Stimulated activated naive CD8-positive, alpha-beta T cell treated with anti-CD3 and anti-CD28 coated beads, Interleukin-15, Interleukin-2, amounts not matched to agents 100 ng/mL and 50 ng/mL, for 24 hours (primary cell): ENCODE results near the gene RNMT.
"Not testable (repeated sequence)": the region's sequence is repeated elsewhere in the genome, so short reads cannot be mapped to it uniquely, and the experiment has no call there.

Source experiments
- H3K27ac Mint-ChIP-seq: one replicate; pipeline ENCODE4 v1.8.0; 2021; ENCODE audit warnings: mild to moderate bottlenecking, mixed read lengths
- H3K27me3 Mint-ChIP-seq: one replicate; pipeline ENCODE4 v1.8.0; 2021; ENCODE audit warnings: mixed read lengths
- H3K36me3 Mint-ChIP-seq: one replicate; pipeline ENCODE4 v1.8.0; 2021; ENCODE audit warnings: low read depth, mixed read lengths
- H3K4me1 Mint-ChIP-seq: one replicate; pipeline ENCODE4 v1.8.0; 2021; ENCODE audit warnings: low read depth, mixed read lengths
- H3K4me3 Mint-ChIP-seq: one replicate; pipeline ENCODE4 v1.8.0; 2021; ENCODE audit warnings: mild to moderate bottlenecking, mixed read lengths
- H3K9me3 Mint-ChIP-seq: one replicate; pipeline ENCODE4 v1.8.0; 2021; ENCODE audit warnings: mixed read lengths

RNMT gene

GRCh38 chr18:13715330-13715729 lies 11.1 kb upstream of the RNMT start:
- no peak overlapping the region for H3K27ac Mint-ChIP-seq
- peaks cover 5% of the 10 kb centered on the region for H3K9me3 Mint-ChIP-seq
- no peaks in the 10 kb centered on the region for H3K27me3 Mint-ChIP-seq
- peaks cover 38% of the 10 kb centered on the region for H3K36me3 Mint-ChIP-seq
- no peak overlapping the region for H3K4me3 Mint-ChIP-seq
- peaks cover 27% of the 10 kb centered on the region for H3K4me1 Mint-ChIP-seq

DNA sequence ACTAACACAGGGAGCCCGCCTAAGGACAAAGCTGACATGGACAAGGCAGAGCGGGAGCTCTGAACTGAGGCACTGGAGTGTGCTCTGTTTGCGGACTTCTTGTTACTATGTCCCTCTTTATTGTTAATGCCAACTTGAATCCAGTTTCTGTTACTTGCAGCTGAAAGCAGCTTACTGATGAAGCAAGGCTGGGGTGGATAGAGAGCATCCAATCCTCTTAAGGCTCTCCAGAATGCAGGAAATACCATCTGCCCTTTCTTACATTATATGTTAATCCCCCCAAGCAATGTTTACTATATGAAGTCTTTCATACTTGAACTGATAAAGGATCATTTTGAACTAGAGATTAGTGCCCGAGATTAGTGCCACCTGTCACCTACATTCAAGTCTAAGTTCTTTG lies 9.6 kb upstream of the RNMT start:
- no peaks in the 10 kb centered on the region for H3K9me3 Mint-ChIP-seq
- H3K36me3 Mint-ChIP-seq, result peaks cover 34% of the 10 kb centered on the region
- peaks cover 21% of the 10 kb centered on the region for H3K4me1 Mint-ChIP-seq
- no peaks in the 10 kb centered on the region for H3K27me3 Mint-ChIP-seq
- H3K27ac Mint-ChIP-seq, result no peak overlapping the region
- no peak overlapping the region for H3K4me3 Mint-ChIP-seq

DNA sequence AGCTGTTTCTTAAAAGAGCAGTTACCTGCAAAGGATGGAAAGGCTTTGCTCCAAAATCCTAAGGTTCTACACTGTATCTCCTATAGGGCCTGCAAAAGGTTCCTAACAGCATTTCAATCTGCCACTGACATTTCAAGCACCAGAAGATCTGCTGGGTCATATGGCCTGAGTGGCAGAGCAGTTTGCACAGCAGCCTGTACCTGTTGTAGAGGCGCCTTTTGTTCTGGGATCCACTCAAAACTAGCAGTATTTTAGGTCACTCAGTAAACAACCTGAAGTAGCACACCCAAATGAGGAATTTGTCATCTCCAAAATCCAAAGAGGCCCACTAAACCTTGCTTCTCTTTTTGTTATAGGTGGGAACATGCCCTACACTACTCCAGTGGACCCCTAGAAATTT lies 6.3 kb upstream of the RNMT start:
- no peaks in the 10 kb centered on the region for H3K9me3 Mint-ChIP-seq
- no peak overlapping the region for H3K27ac Mint-ChIP-seq
- no peak overlapping the region for H3K4me3 Mint-ChIP-seq
- H3K36me3 Mint-ChIP-seq, result peaks cover 46% of the 10 kb centered on the region
- no peaks in the 10 kb centered on the region for H3K27me3 Mint-ChIP-seq
- peaks cover 32% of the 10 kb centered on the region for H3K4me1 Mint-ChIP-seq

DNA sequence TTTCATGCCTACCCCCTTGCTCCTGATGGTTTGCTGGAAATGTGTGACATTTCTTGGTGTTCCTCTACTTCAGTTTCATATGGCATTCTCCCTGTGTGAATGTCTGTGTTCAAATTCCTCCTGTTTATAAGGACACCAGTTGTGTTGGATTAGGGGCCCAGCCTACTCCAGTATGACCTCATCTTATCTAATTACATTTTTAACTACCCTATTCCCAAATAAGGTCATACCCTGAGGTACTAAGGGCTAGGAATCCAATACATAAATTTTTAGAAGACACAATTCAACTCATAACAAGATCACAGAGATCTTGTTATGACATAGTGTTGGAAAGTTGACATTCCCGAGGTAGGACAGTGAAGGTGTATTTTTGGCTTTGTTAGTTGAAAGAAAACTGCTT lies 5.6 kb upstream of the RNMT start:
- H3K4me3 Mint-ChIP-seq, result no peak overlapping the region
- H3K36me3 Mint-ChIP-seq, result peaks cover 51% of the 10 kb centered on the region
- no peak overlapping the region for H3K27ac Mint-ChIP-seq
- no peaks in the 10 kb centered on the region for H3K9me3 Mint-ChIP-seq
- H3K4me1 Mint-ChIP-seq, result peaks cover 39% of the 10 kb centered on the region
- H3K27me3 Mint-ChIP-seq, result no peaks in the 10 kb centered on the region

DNA sequence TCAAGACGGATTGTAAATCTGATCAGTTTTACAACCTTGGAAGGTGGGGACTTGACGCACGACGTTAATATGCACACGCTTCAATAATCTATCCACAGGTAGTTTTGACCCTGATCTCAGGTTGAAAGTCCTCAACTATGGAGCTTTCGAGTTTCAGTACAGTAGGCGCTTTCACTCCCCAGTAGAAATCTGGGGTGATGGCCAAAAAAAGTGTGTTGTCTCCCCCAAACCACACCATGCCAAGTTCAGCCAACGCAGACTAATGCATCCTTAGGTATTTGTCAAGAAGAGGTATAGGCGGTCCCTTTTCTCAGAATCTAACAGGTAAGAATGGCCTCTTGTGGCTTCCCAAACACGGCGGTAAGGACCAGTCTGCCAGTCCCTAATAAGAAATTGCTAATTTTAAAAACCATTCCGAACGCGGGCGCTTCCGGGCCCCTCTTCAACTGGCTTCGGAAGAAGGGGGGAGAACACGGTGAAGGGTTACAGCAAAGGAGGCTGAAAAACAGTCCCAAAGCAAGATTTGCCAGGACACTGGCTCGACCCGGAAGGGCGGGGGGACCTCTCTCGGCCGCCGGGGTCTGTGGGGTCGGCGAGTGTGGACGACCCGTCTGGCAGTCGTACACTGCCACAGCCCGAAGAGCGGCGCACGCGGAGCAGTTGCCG lies 774 bp upstream of the RNMT start:
- H3K9me3 Mint-ChIP-seq, result no peaks in the 10 kb centered on the region
- peaks cover 57% of the 10 kb centered on the region for H3K4me1 Mint-ChIP-seq
- peaks cover 47% of the 10 kb centered on the region for H3K36me3 Mint-ChIP-seq
- no peaks in the 10 kb centered on the region for H3K27me3 Mint-ChIP-seq
- H3K27ac Mint-ChIP-seq, result peak overlapping the region; percentile 86
- H3K4me3 Mint-ChIP-seq, result peak overlapping the region; percentile 90

- Mint-ChIP-seq H3K9me3 (no peaks in the 10 kb centered on the region), H3K27me3 (no peaks in the 10 kb centered on the region), H3K27ac (peak overlapping the region; percentile 88), H3K36me3 (peaks cover 50% of the 10 kb centered on the region), H3K4me1 (peaks cover 66% of the 10 kb centered on the region), H3K4me3 (peak overlapping the region; percentile 90)
Measured at GRCh38 chr18:13726972-13727331, 479 bp downstream of the RNMT start.

- Mint-ChIP-seq H3K9me3 (no peaks in the 10 kb centered on the region), H3K36me3 (peaks cover 58% of the 10 kb centered on the region), H3K4me1 (peaks cover 49% of the 10 kb centered on the region), H3K27ac (no peak overlapping the region), H3K4me3 (no peak overlapping the region), H3K27me3 (no peaks in the 10 kb centered on the region)
Measured at GRCh38 chr18:13730481-13730880, 4.0 kb downstream of the RNMT start.

DNA sequence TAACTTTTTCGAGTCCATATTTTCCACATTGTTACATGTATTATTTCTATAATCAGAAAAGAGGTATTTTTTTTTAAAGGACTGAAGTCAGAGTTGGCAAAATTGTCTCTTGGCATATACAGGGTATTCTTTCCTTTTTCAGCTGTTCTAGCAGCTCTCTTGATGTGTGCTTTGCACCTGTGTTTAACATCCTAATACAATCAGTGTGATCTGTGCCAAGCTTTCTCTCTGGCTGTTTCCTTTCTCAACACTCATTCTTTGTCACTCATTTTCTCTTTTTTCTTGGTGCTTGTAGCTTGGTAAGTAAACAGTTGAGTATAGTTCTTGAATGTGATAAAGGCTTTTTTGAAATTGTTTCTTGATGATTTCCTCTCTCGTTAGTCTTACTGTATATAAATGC lies 9.2 kb downstream of the RNMT start:
- Mint-ChIP-seq H3K4me3 (no peak overlapping the region), H3K27ac (no peak overlapping the region), H3K27me3 (no peaks in the 10 kb centered on the region), H3K9me3 (no peaks in the 10 kb centered on the region), H3K4me1 (peaks cover 12% of the 10 kb centered on the region), H3K36me3 (peaks cover 68% of the 10 kb centered on the region)

GRCh38 chr18:13745696-13746095 lies 19.2 kb downstream of the RNMT start:
- H3K9me3 Mint-ChIP-seq, result no peaks in the 10 kb centered on the region
- no peaks in the 10 kb centered on the region for H3K4me1 Mint-ChIP-seq
- H3K27me3 Mint-ChIP-seq, result no peaks in the 10 kb centered on the region
- no peak overlapping the region for H3K27ac Mint-ChIP-seq
- H3K36me3 Mint-ChIP-seq, result peaks cover 89% of the 10 kb centered on the region
- H3K4me3 Mint-ChIP-seq, result no peak overlapping the region

GRCh38 chr18:13746633-13747032 lies 20.2 kb downstream of the RNMT start:
- H3K27ac Mint-ChIP-seq, result no peak overlapping the region
- H3K27me3 Mint-ChIP-seq, result no peaks in the 10 kb centered on the region
- H3K4me1 Mint-ChIP-seq, result no peaks in the 10 kb centered on the region
- H3K9me3 Mint-ChIP-seq, result no peaks in the 10 kb centered on the region
- H3K4me3 Mint-ChIP-seq, result no peak overlapping the region
- peaks cover 89% of the 10 kb centered on the region for H3K36me3 Mint-ChIP-seq

- peaks cover 91% of the 10 kb centered on the region for H3K36me3 Mint-ChIP-seq
- H3K4me3 Mint-ChIP-seq, H3K27me3 Mint-ChIP-seq, H3K9me3 Mint-ChIP-seq, H3K4me1 Mint-ChIP-seq, H3K27ac Mint-ChIP-seq: not testable (repeated sequence)
Measured at GRCh38 chr18:13751599-13751998, 25.1 kb downstream of the RNMT start.

DNA sequence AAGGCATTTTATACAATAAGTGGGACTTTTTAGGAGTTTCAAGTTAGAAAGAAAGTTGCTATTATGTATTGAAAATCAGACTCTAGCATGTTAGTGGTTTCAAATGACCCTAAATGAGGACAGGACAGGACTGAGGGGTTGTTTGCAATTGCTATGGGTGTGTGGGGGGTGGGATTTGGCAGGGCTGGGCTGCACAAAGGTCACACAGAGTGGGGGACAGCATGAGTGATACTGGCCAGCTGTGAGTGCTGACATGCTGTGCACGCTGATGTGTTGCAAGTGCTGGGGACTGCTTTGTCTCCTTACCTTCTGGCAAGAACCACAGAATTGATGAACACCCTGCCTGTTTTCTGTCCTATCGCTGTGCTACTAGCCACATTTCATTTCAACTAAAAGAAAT lies 29.8 kb downstream of the RNMT start:
- Mint-ChIP-seq H3K4me1 (no peaks in the 10 kb centered on the region), H3K4me3 (no peak overlapping the region), H3K36me3 (peaks cover 90% of the 10 kb centered on the region), H3K27me3 (no peaks in the 10 kb centered on the region), H3K27ac (no peak overlapping the region), H3K9me3 (no peaks in the 10 kb centered on the region)

DNA sequence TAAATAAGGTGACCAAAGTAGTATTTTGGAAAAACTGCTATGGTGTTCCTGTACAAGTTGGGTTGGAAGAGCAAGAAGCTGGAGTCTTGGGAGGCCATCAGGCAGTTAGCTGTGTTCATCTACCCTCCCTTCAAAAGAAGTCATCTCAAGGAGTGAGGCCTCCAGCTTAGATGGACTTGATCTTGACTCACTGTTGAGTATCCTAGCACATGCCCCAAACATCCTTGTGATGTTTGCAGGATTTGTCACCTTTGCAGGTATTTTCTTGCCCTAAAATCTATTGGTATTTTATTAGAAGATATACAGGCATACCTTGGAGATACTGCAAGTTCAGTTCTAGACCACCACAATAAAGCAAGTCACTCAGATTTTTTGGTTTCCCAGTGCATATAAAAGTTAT lies 30.2 kb downstream of the RNMT start:
- no peak overlapping the region for H3K4me3 Mint-ChIP-seq
- peaks cover 89% of the 10 kb centered on the region for H3K36me3 Mint-ChIP-seq
- no peaks in the 10 kb centered on the region for H3K27me3 Mint-ChIP-seq
- H3K9me3 Mint-ChIP-seq, result no peaks in the 10 kb centered on the region
- no peaks in the 10 kb centered on the region for H3K4me1 Mint-ChIP-seq
- no peak overlapping the region for H3K27ac Mint-ChIP-seq

GRCh38 chr18:13758622-13759021 lies 32.1 kb downstream of the RNMT start:
- Mint-ChIP-seq H3K27ac (no peak overlapping the region), H3K4me1 (no peaks in the 10 kb centered on the region), H3K27me3 (no peaks in the 10 kb centered on the region), H3K9me3 (peaks cover 2% of the 10 kb centered on the region), H3K36me3 (peaks cover 94% of the 10 kb centered on the region), H3K4me3 (no peak overlapping the region)

GRCh38 chr18:13760047-13760446 lies 33.6 kb downstream of the RNMT start:
- Mint-ChIP-seq H3K36me3 (peaks cover 96% of the 10 kb centered on the region), H3K9me3 (peaks cover 16% of the 10 kb centered on the region), H3K27ac (no peak overlapping the region), H3K27me3 (no peaks in the 10 kb centered on the region), H3K4me3 (no peak overlapping the region), H3K4me1 (no peaks in the 10 kb centered on the region)

GRCh38 chr18:13762690-13763439 lies 36.4 kb downstream of the RNMT start:
- Mint-ChIP-seq H3K27ac (no peak overlapping the region), H3K27me3 (no peaks in the 10 kb centered on the region), H3K4me1 (no peaks in the 10 kb centered on the region), H3K36me3 (peaks cover 70% of the 10 kb centered on the region), H3K9me3 (peaks cover 24% of the 10 kb centered on the region), H3K4me3 (no peak overlapping the region)
